Neural progenitor cell (in vitro differentiated cells): ENCODE results near the gene TMEM45A.
"Not testable (repeated sequence)": the region's sequence is repeated elsewhere in the genome, so short reads cannot be mapped to it uniquely, and the experiment has no call there.

Experiments
- EZH2 ChIP-seq: fragments of 200-600 bp; sonication (generic); IDR thresholded peaks from 2 replicates; pipeline ENCODE4 v1.6.1; 2017; ENCODE audit warnings: antibody characterized with exemption, mild to moderate bottlenecking, moderate library complexity
- EZH2phosphoT487 ChIP-seq: fragments of 200-600 bp; sonication (generic); IDR thresholded peaks from 2 replicates; pipeline ENCODE4 v1.6.1; 2017; ENCODE audit warnings: antibody characterized with exemption
- TF ChIP-seq, protein P1 (sequence below): fragments of 200-600 bp; sonication (generic); IDR thresholded peaks from 2 replicates; pipeline ENCODE4 v1.5.1; 2017; ENCODE audit warnings: antibody characterized with exemption, mild to moderate bottlenecking

DNA sequence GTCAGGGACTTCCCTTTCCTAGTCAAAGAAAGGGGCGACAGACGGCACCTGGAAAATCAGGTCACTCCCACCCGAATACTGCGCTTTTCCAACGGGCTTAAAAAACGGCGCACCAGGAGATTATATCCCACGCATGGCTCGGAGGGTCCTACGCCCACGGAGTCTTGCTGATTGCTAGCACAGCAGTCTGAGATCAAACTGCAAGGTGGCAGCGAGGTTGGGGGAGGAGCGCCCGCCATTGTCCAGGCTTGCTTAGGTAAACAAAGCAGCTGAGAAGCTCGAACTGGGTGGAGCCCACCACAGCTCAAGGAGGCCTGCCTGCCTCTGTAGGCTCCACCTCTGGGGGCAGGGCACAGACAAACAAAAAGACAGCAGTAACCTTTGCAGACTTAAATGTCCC is 17.4 kb downstream of the TMEM45A start:
- TF ChIP-seq, protein P1, sequence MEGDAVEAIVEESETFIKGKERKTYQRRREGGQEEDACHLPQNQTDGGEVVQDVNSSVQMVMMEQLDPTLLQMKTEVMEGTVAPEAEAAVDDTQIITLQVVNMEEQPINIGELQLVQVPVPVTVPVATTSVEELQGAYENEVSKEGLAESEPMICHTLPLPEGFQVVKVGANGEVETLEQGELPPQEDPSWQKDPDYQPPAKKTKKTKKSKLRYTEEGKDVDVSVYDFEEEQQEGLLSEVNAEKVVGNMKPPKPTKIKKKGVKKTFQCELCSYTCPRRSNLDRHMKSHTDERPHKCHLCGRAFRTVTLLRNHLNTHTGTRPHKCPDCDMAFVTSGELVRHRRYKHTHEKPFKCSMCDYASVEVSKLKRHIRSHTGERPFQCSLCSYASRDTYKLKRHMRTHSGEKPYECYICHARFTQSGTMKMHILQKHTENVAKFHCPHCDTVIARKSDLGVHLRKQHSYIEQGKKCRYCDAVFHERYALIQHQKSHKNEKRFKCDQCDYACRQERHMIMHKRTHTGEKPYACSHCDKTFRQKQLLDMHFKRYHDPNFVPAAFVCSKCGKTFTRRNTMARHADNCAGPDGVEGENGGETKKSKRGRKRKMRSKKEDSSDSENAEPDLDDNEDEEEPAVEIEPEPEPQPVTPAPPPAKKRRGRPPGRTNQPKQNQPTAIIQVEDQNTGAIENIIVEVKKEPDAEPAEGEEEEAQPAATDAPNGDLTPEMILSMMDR, result not testable (repeated sequence)
- not testable (repeated sequence) for TF ChIP-seq EZH2, EZH2phosphoT487
